ENCODE measurements around the gene CYP46A1.
"Not testable (repeated sequence)": the region's sequence is repeated elsewhere in the genome, so short reads cannot be mapped to it uniquely, and the experiment has no call there.

The CYP46A1 gene

GRCh38 chr14:99683619-99684409 lies at the start of gene CYP46A1:
TSS of gene CYP46A1 (plus strand) at chr14:99684298. CDS start at chr14:99684418, 120 bp downstream.
- peak; percentile 95 for DNase-seq (ENCODE audit: low read depth)

GRCh38 chr14:99634443-99634842 lies 49.7 kb upstream of the CYP46A1 start:
- no peak for DNase-seq (ENCODE audit: low read depth)

GRCh38 chr14:99635116-99635515 lies 49.0 kb upstream of the CYP46A1 start:
- DNase-seq (ENCODE audit: low read depth), result no peak

GRCh38 chr14:99636487-99636886 lies 47.6 kb upstream of the CYP46A1 start:
- no peak for DNase-seq (ENCODE audit: low read depth)

GRCh38 chr14:99637624-99638023 lies 46.5 kb upstream of the CYP46A1 start:
- DNase-seq (ENCODE audit: low read depth), result no peak

GRCh38 chr14:99642771-99643170 lies 41.3 kb upstream of the CYP46A1 start:
- DNase-seq (ENCODE audit: low read depth), result not testable (repeated sequence)

GRCh38 chr14:99643343-99643742 lies 40.8 kb upstream of the CYP46A1 start:
- peak; percentile 9 for DNase-seq (ENCODE audit: low read depth)

GRCh38 chr14:99644035-99644587 lies 40.0 kb upstream of the CYP46A1 start:
- DNase-seq (ENCODE audit: low read depth), result no peak

- no peak for DNase-seq (ENCODE audit: low read depth)
These were observed 39.2 kb upstream of the CYP46A1 start, which contains the start of gene HHIPL1 for GRCh38 chr14:99644723-99645544. TSS of gene HHIPL1 (plus strand) at chr14:99645129. CDS start at chr14:99645208, 79 bp downstream.

- DNase-seq (ENCODE audit: low read depth), result no peak
These were observed 38.3 kb upstream of the CYP46A1 start for GRCh38 chr14:99645545-99646505.

GRCh38 chr14:99647411-99647810 lies 36.7 kb upstream of the CYP46A1 start:
- no peak for DNase-seq (ENCODE audit: low read depth)

GRCh38 chr14:99648027-99648784 lies 35.9 kb upstream of the CYP46A1 start:
- no peak for DNase-seq (ENCODE audit: low read depth)

GRCh38 chr14:99649219-99649618 lies 34.9 kb upstream of the CYP46A1 start:
- no peak for DNase-seq (ENCODE audit: low read depth)

- no peak for DNase-seq (ENCODE audit: low read depth)
These were observed 34.5 kb upstream of the CYP46A1 start for GRCh38 chr14:99649643-99650042.

- no peak for DNase-seq (ENCODE audit: low read depth)
These were observed 33.9 kb upstream of the CYP46A1 start for GRCh38 chr14:99650189-99650588.

GRCh38 chr14:99651953-99652746 lies 31.9 kb upstream of the CYP46A1 start:
- DNase-seq (ENCODE audit: low read depth), result no peak

- DNase-seq (ENCODE audit: low read depth), result no peak
These were observed 29.7 kb upstream of the CYP46A1 start for GRCh38 chr14:99654235-99654985.

GRCh38 chr14:99655521-99655920 lies 28.6 kb upstream of the CYP46A1 start:
- DNase-seq (ENCODE audit: low read depth), result no peak

GRCh38 chr14:99656171-99656570 lies 27.9 kb upstream of the CYP46A1 start:
- no peak for DNase-seq (ENCODE audit: low read depth)
